ENCODE results near the gene DNAAF9. TPM values are rescaled to one million over a fixed set of nuclear protein-coding genes. Genes with fewer than 3 reads are reported as not detected.
"Not testable (repeated sequence)": the region's sequence is repeated elsewhere in the genome, so short reads cannot be mapped to it uniquely, and the experiment has no call there.

The DNAAF9 gene
- total RNA-seq, 3 donors from 2014 or later = 1.9 to 25.4 (median 3.9) TPM

DNA sequence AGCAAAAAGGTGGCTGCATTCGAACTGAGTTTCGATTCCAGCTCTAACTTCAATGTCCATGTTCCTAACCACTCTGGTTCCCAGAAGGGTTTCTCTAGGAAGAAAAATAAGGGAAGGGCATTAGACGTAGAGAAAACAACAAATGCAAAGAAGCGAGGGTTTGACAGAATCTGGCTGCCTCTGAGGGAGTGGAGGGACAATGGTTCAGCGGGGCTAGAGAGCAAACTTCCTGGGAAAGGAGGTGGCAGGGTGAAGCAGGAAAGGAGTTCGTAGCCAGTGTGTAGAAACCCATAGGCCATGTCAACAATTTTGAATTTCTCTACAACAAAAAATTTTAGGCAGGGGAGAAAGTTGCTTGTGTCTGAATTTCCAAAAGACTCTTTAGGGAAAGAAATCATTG lies 14.5 kb upstream of the DNAAF9 start:
- TF ChIP-seq, protein P1, sequence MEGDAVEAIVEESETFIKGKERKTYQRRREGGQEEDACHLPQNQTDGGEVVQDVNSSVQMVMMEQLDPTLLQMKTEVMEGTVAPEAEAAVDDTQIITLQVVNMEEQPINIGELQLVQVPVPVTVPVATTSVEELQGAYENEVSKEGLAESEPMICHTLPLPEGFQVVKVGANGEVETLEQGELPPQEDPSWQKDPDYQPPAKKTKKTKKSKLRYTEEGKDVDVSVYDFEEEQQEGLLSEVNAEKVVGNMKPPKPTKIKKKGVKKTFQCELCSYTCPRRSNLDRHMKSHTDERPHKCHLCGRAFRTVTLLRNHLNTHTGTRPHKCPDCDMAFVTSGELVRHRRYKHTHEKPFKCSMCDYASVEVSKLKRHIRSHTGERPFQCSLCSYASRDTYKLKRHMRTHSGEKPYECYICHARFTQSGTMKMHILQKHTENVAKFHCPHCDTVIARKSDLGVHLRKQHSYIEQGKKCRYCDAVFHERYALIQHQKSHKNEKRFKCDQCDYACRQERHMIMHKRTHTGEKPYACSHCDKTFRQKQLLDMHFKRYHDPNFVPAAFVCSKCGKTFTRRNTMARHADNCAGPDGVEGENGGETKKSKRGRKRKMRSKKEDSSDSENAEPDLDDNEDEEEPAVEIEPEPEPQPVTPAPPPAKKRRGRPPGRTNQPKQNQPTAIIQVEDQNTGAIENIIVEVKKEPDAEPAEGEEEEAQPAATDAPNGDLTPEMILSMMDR (IDR thresholded peaks at IDR 0.05) = no peak
- Histone ChIP-seq H3K4me3 (no peak overlapping the region), H3K4me1 (ENCODE audit: low read depth) (no peaks in the 10 kb centered on the region), H3K9me3 (no peaks in the 10 kb centered on the region), H3K36me3 (ENCODE audit: low read depth) (no peaks in the 10 kb centered on the region)
- ATAC-seq (no peak), DNase-seq (no peak)
- intact Hi-C loops (cut with DNase I, micrococcal nuclease) = no loop called here

GRCh38 chr20:3420211-3420707 lies 12.8 kb upstream of the DNAAF9 start:
- intact Hi-C loops (cut with DNase I, micrococcal nuclease) = no loop called here
- ATAC-seq (peak; percentile 71), DNase-seq (peak in 1 of 3 donors; percentile 28)
- Histone ChIP-seq H3K4me3 (no peak overlapping the region), H3K9me3 (no peaks in the 10 kb centered on the region), H3K36me3 (ENCODE audit: low read depth) (no peaks in the 10 kb centered on the region), H3K4me1 (ENCODE audit: low read depth) (no peaks in the 10 kb centered on the region)
- TF ChIP-seq, protein P1 (IDR thresholded peaks at IDR 0.05) = no peak

- DNase-seq; H3K9me3 ChIP-seq; H3K36me3 ChIP-seq (ENCODE audit: low read depth); H3K4me1 ChIP-seq (ENCODE audit: low read depth); H3K4me3 ChIP-seq; ATAC-seq: not testable (repeated sequence)
- intact Hi-C loops (cut with DNase I, micrococcal nuclease) = loop anchor here in 1 of 2 donors (10.0 kb wide), 1 partner anchor 57 kb away; the partner anchor contains the start of gene ATRN
These were observed 10.7 kb upstream of the DNAAF9 start for GRCh38 chr20:3418161-3418560.

GRCh38 chr20:3414122-3414521 lies 6.7 kb upstream of the DNAAF9 start:
- intact Hi-C loops (cut with DNase I, micrococcal nuclease) = loop anchor here in 1 of 2 donors (10.0 kb wide), 1 partner anchor 61 kb away; the partner anchor contains the start of gene ATRN
- H3K4me3 ChIP-seq = no peak overlapping the region
- TF ChIP-seq, protein P1 (IDR thresholded peaks at IDR 0.05) = no peak

DNA sequence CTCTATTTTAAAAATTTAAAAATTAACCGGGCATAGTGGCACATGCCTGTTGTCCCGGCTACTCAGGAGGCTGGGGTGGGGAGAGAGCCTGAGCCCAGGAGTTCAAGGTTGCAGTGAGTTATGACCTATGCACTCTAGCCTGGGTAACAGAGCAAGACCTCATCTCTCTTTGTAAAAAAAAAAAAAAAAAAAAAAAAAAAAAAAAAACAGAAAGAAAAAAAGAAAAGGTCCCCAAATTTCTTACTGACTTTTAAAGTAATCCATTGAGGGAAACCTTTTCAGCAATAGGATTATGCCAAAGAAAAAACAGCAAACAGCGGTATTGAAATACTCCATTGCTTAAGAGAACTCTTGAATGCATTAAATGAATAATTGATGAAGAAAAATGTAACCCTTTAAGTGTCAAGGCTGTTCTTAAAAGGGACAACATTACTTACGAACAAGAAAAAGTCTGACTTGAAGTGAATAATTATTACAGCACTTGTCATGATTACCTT lies 6.0 kb upstream of the DNAAF9 start:
- no peak for DNase-seq
- Histone ChIP-seq H3K9me3 (no peaks in the 10 kb centered on the region), H3K4me1 (ENCODE audit: low read depth) (no peaks in the 10 kb centered on the region), H3K4me3 (no peak overlapping the region), H3K36me3 (ENCODE audit: low read depth) (no peaks in the 10 kb centered on the region)
- ATAC-seq = no peak
- TF ChIP-seq, protein P1 (IDR thresholded peaks at IDR 0.05) = no peak
- intact Hi-C loops (cut with DNase I, micrococcal nuclease) = loop anchor here in 1 of 2 donors (10.0 kb wide), 1 partner anchor 61 kb away; the partner anchor contains the start of gene ATRN

More at GRCh38 chr20:3414122-3414521, 6.7 kb upstream of the DNAAF9 start:
- Histone ChIP-seq H3K9me3 (no peaks in the 10 kb centered on the region), H3K4me1 (ENCODE audit: low read depth) (no peaks in the 10 kb centered on the region), H3K36me3 (ENCODE audit: low read depth) (no peaks in the 10 kb centered on the region)
- ATAC-seq (no peak), DNase-seq (no peak)

DNA sequence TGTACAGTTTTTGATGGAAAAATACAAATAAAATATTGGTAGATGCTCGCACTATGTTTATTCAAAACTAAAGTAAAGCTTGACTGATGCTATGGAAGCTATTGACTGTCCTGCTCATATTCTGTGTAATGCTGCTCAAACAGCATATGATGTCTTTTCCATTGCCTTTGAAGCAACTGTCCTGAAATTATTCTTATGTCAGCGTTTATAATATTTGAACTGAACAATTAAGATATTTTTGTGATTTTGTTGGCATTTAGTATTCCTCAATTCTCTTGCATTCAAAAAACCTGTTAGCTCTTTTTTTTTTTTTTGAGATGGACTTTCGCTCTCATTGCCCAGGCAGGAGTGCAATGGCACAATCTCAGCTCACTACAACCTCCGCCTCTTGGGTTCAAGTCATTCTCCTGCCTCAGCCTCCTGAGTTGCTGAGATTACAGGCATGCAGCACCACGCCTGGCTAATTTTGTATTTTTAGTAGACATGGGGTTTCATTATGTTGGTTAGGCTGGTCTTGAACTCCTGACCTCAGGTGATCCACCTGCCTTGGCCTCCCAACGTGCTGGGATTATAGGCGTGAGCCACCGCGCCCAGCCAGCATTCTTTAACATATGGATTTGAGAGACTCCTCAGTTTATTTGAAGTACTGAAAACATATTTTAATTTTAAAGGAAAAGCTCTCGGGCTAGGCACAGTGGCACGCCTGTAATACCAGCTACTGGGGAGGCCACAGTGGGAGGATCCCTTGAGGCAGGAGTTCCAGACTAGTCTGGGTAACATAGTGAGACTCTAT lies 5.3 kb upstream of the DNAAF9 start:
- Histone ChIP-seq H3K4me1 (ENCODE audit: low read depth) (peaks cover 5% of the 10 kb centered on the region), H3K9me3 (no peaks in the 10 kb centered on the region), H3K36me3 (ENCODE audit: low read depth) (no peaks in the 10 kb centered on the region), H3K4me3 (no peak overlapping the region)
- intact Hi-C loops (cut with DNase I, micrococcal nuclease) = loop anchor here in 1 of 2 donors (10.0 kb wide), 1 partner anchor 62 kb away; the partner anchor contains the start of gene ATRN
- ATAC-seq = no peak
- TF ChIP-seq, protein P1 (IDR thresholded peaks at IDR 0.05) = no peak
- DNase-seq = no peak
